SK-N-MC (cell line): Measurements from ENCODE around the gene CGNL1.

Experiments
- EZH2 ChIP-seq: fragments of 200-600 bp; sonication (generic); IDR thresholded peaks from one replicate; pipeline ENCODE4 v1.6.1; 2017; ENCODE audit warnings: antibody characterized with exemption
- FOXP2 ChIP-seq: optimal IDR thresholded peaks from 2 replicates; pipeline ENCODE3; 2011; ENCODE audit warnings: mild to moderate bottlenecking, moderate library complexity; ENCODE audit not compliant: insufficient read depth; ENCODE audit errors: extremely low read length, control extremely low read depth
- POLR2AphosphoS5 ChIP-seq: IDR thresholded peaks from 2 replicates; pipeline ENCODE4 v1.6.1; 2012; ENCODE audit warnings: mild to moderate bottlenecking, low read depth, low read length, borderline replicate concordance

DNA sequence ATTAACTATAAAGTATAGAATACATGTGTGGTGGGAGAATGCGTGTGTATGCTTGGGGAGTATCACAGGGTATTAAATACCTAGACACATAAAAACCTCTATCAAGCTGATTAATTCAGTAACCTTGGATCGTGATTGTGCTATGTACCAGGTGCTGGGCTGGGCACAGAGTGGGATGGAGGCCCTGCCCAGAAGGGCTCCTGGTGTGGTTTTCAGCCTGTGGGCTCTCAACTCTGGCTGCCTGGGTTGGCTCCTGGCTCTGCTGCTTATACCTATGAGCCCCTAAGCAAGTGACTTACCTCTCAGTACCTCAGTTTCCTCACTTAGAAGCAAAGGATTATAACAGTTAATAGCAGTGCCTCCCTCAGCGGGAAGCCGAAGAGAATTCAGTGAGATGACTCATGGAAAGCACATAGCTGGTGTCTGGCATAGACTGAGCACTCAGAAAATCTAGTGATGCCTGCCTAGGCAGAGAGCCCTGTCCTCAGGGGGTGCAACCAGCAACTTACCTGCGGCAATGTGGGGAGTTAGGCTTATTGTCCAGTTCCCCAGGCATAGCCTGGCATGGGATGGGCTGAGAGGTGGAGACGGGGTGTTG is 124.8 kb downstream of the CGNL1 start:
- TF ChIP-seq EZH2 (no peak), POLR2AphosphoS5 (no peak), FOXP2 (no peak)
